ENCODE data around the gene NUDT9. TPM values are rescaled to one million over a fixed set of nuclear protein-coding genes. Genes with fewer than 3 reads are reported as not detected.
"Not testable (repeated sequence)": the region's sequence is repeated elsewhere in the genome, so short reads cannot be mapped to it uniquely, and the experiment has no call there.

The NUDT9 gene
- total RNA-seq, 1 donor from 2014 or later = 20.6 TPM

DNA sequence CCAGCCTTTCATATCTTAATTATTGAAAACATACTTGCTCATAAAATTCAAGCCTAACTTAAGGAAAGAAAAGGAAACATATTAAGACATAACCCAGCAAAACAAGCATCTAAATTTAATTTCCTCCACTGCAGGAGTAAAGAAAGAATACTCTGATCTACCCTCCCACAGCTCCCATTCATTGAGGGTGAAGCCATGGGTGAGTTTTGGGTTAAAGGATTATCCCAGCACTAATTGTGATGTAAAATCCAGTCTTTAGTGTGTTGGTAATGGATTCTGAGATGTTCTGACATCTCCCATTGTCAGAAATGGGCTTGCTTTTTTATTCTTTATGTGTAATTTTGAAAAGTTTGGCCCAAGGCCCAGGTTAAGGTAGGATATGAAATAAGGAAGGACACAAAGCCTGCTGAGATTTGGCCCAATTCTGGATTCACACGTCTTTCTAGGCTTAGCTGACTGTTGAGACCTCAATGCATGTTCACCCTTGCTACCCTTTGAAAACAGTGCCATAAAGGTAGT is 56.4 kb downstream of the NUDT9 start:
- H3K36me3 ChIP-seq = peaks cover 0 to 41% of the 10 kb centered on the region in 2 donors
- H3K27ac ChIP-seq = no peak overlapping the region
- H3K4me1 ChIP-seq = no peaks in the 10 kb centered on the region
- no peak overlapping the region for H3K4me3 ChIP-seq
- intact Hi-C loops (cut with DNase I) = no loop called here
- H3K27me3 ChIP-seq = no peaks in the 10 kb centered on the region
- H3K9me3 ChIP-seq = no peaks in the 10 kb centered on the region
- no peak for TF ChIP-seq POLR2AphosphoS5 (IDR thresholded peaks at IDR 0.05; ENCODE audit: insufficient read depth in 1 of 2, low read depth in 1 of 2)
- TF ChIP-seq, protein P1, sequence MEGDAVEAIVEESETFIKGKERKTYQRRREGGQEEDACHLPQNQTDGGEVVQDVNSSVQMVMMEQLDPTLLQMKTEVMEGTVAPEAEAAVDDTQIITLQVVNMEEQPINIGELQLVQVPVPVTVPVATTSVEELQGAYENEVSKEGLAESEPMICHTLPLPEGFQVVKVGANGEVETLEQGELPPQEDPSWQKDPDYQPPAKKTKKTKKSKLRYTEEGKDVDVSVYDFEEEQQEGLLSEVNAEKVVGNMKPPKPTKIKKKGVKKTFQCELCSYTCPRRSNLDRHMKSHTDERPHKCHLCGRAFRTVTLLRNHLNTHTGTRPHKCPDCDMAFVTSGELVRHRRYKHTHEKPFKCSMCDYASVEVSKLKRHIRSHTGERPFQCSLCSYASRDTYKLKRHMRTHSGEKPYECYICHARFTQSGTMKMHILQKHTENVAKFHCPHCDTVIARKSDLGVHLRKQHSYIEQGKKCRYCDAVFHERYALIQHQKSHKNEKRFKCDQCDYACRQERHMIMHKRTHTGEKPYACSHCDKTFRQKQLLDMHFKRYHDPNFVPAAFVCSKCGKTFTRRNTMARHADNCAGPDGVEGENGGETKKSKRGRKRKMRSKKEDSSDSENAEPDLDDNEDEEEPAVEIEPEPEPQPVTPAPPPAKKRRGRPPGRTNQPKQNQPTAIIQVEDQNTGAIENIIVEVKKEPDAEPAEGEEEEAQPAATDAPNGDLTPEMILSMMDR (IDR thresholded peaks at IDR 0.05) = no peak
- TF ChIP-seq POLR2A (IDR thresholded peaks at IDR 0.05) = no peak
- DNase-seq (ENCODE audit: extremely low spot score in 2 of 2) = no peak

GRCh38 chr4:87481377-87481776 is 59.0 kb downstream of the NUDT9 start:
- no peak for DNase-seq (ENCODE audit: extremely low spot score in 2 of 2)
- no peak for TF ChIP-seq POLR2A (IDR thresholded peaks at IDR 0.05)
- H3K27ac ChIP-seq = no peak overlapping the region

DNA sequence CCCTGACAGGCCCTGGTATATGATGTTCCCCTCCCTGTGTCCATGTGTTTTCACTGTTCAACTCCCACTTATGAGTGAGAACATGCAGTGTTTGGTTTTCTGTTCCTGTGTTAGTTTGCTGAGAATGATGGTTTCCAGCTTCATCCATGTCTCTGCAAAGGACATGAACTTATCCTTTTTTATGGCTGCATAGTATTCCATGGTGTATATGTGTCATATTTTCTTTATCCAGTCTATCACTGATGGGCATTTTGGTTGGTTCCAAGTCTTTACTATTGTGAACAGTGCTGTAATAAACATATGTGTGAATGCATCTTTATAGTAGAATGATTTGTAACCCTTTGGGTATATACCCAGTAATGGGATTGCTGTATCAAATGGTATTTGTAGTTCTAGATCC is 60.9 kb downstream of the NUDT9 start:
- H3K27ac ChIP-seq; intact Hi-C loops (cut with DNase I); H3K9me3 ChIP-seq; H3K4me3 ChIP-seq; DNase-seq (ENCODE audit: extremely low spot score in 2 of 2); H3K27me3 ChIP-seq; H3K4me1 ChIP-seq: not testable (repeated sequence)
- H3K36me3 ChIP-seq = peaks cover 0 to 20% of the 10 kb centered on the region in 2 donors

More at GRCh38 chr4:87481377-87481776, 59.0 kb downstream of the NUDT9 start:
- no peaks in the 10 kb centered on the region for H3K9me3 ChIP-seq
- no peak overlapping the region for H3K4me3 ChIP-seq
- peaks cover 0 to 24% of the 10 kb centered on the region in 2 donors for H3K36me3 ChIP-seq
- H3K27me3 ChIP-seq = no peaks in the 10 kb centered on the region
- H3K4me1 ChIP-seq = no peaks in the 10 kb centered on the region
- intact Hi-C loops (cut with DNase I) = no loop called here

DNA sequence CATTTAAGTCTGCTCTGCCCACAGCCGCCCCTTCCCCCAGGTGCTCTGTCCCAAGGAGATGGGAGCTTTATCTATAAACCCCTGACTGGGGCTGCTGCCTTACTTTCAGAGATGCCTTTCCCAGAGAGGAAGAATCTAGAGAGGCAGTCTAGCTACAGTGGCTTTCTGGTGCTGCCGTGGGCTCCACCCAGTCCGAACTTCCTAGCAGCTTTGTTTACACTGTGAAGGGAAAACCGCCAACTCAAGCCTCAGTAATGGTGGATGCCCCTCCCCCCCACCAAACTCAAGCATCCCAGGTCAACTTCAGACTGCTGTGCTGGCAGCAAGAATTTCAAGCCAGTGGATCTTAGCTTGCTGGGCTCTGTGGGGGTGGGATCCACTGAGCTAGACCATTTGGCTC is 66.3 kb downstream of the NUDT9 start:
- H3K27me3 ChIP-seq; H3K4me3 ChIP-seq; H3K4me1 ChIP-seq; intact Hi-C loops (cut with DNase I); H3K9me3 ChIP-seq; DNase-seq (ENCODE audit: extremely low spot score in 2 of 2): not testable (repeated sequence)
- H3K27ac ChIP-seq = peak overlapping the region; percentile 26
- H3K36me3 ChIP-seq = peaks cover 17 to 56% of the 10 kb centered on the region in 2 donors

- Histone ChIP-seq H3K4me3 (no peak overlapping the region), H3K9me3 (no peaks in the 10 kb centered on the region), H3K4me1 (peaks cover 9% of the 10 kb centered on the region), H3K36me3 (peaks cover 18 to 66% of the 10 kb centered on the region in 2 donors), H3K27ac (peak overlapping the region; percentile 37), H3K27me3 (no peaks in the 10 kb centered on the region)
- intact Hi-C loops (cut with DNase I) = no loop called here
- TF ChIP-seq POLR2A (IDR thresholded peaks at IDR 0.05) (no peak), POLR2AphosphoS5 (IDR thresholded peaks at IDR 0.05; ENCODE audit: insufficient read depth in 1 of 2, low read depth in 1 of 2) (peak in 1 of 2 donors; percentile 70)
- TF ChIP-seq, protein P1 (IDR thresholded peaks at IDR 0.05) = no peak
- DNase-seq (ENCODE audit: extremely low spot score in 2 of 2) = no peak
These were observed 67.3 kb downstream of the NUDT9 start for GRCh38 chr4:87489678-87490077.

- peak overlapping the region; percentile 37 for H3K27ac ChIP-seq
- TF ChIP-seq POLR2AphosphoS5 (IDR thresholded peaks at IDR 0.05; ENCODE audit: insufficient read depth in 1 of 2, low read depth in 1 of 2) (no peak), POLR2A (IDR thresholded peaks at IDR 0.05) (no peak)
- TF ChIP-seq, protein P1 (IDR thresholded peaks at IDR 0.05) = no peak
These were observed 68.4 kb downstream of the NUDT9 start for GRCh38 chr4:87490664-87491369.

More at GRCh38 chr4:87490664-87491369, 68.4 kb downstream of the NUDT9 start:
- H3K4me1 ChIP-seq = peaks cover 9% of the 10 kb centered on the region
- intact Hi-C loops (cut with DNase I) = no loop called here
- peaks cover 18 to 78% of the 10 kb centered on the region in 2 donors for H3K36me3 ChIP-seq
- no peak for DNase-seq (ENCODE audit: extremely low spot score in 2 of 2)
- no peak overlapping the region for H3K4me3 ChIP-seq
- H3K9me3 ChIP-seq = no peaks in the 10 kb centered on the region
- H3K27me3 ChIP-seq = no peaks in the 10 kb centered on the region

All from vagina (tissue), 2 donors.